ENCODE data around the gene CDC42BPG.

- no peak for TF ChIP-seq CTCF (IDR thresholded peaks at IDR 0.05; ENCODE audit: control extremely low read depth in 1 of 3, insufficient read depth in 1 of 3, low read depth in 1 of 3, low read length in 3 of 3)
- TF ChIP-seq ASH2L (IDR thresholded peaks at IDR 0.05; ENCODE audit: low read length), result no peak
- TF ChIP-seq MAFK (IDR thresholded peaks at IDR 0.05; ENCODE audit: low read depth, low read length), result no peak
- TF ChIP-seq CEBPB (IDR thresholded peaks at IDR 0.05; ENCODE audit: low read depth, low read length), result no peak
- no peak for TF ChIP-seq NRF1 (IDR thresholded peaks at IDR 0.05; ENCODE audit: low read depth, low read length)
- TF ChIP-seq TAF1 (IDR thresholded peaks at IDR 0.05; ENCODE audit: low read depth, low read length), result no peak
- TF ChIP-seq ATF2 (IDR thresholded peaks at IDR 0.05; ENCODE audit: low read length), result no peak
- TF ChIP-seq RBBP5 (IDR thresholded peaks at IDR 0.05; ENCODE audit: borderline replicate concordance, low read depth, low read length), result no peak
- TF ChIP-seq EP300 (IDR thresholded peaks at IDR 0.05; ENCODE audit: borderline replicate concordance in 1 of 2, low read depth in 2 of 2, low read length in 2 of 2), result no peak
- no peak for TF ChIP-seq POLR2A (IDR thresholded peaks at IDR 0.05; ENCODE audit: control extremely low read depth in 1 of 2, low read depth in 2 of 2, low read length in 2 of 2)
- TF ChIP-seq NANOG (IDR thresholded peaks at IDR 0.05; ENCODE audit: insufficient read depth, low read depth, low read length, poor library complexity, severe bottlenecking), result no peak
- TF ChIP-seq TEAD4 (IDR thresholded peaks at IDR 0.05; ENCODE audit: low read depth, low read length), result no peak
Measured at GRCh38 chr11:64881476-64881875, 37.0 kb upstream of the CDC42BPG start.
